GM10266 (cell line): ENCODE measurements around the gene WNK2.
"Not testable (repeated sequence)": the region's sequence is repeated elsewhere in the genome, so short reads cannot be mapped to it uniquely, and the experiment has no call there.

Source experiments
- DNase-seq: peaks from one replicate; pipeline ENCODE4 v3.0.0; 2012; ENCODE audit errors: extremely low spot score
- CTCF ChIP-seq: IDR thresholded peaks from 2 replicates; pipeline ENCODE4 v1.5.1; 2012; ENCODE audit warnings: mild to moderate bottlenecking, low read depth; ENCODE audit not compliant: control insufficient read depth, insufficient read depth; ENCODE audit errors: missing control alignments

Gene WNK2

DNA sequence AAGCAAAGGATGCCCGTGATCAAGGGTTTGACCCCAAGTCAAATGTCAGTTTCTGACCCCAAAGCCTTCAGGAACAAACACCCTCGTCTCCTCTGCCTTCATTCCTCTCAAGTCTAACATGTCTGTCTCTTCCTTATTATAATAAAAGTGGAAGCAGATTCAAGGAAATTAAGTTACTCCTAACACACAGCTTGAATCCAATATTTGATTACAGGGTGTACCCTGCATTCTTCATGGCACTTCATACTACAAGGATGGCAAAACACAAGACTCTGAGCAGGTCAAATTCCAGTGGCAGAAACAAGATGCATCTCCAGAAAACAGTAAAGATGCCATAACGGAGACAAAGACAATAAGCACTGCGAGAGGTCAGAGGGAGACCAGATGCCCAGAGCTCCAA lies 148.4 kb downstream of the WNK2 start:
- TF ChIP-seq CTCF: no peak
- no peak for DNase-seq

DNA sequence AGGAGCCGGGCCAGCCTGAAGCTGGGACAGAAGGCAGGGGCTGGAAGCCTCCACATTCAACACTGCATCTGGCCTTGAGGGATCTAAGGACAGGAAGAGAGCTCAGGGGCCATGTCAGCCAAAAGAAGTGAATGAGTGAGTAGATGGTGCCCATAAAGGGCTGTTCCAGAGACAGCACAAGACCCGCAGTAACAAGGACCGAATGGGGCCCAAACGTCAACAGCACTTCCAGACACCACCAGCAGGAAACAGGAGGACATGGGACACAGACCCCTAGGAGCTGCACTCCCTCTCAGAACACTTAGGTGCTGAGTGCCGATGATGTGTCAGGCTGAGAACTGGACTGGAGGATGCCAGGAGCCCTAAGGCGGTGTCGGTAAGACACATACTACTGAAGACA lies 152.8 kb downstream of the WNK2 start:
- no peak for TF ChIP-seq CTCF
- DNase-seq: no peak

DNA sequence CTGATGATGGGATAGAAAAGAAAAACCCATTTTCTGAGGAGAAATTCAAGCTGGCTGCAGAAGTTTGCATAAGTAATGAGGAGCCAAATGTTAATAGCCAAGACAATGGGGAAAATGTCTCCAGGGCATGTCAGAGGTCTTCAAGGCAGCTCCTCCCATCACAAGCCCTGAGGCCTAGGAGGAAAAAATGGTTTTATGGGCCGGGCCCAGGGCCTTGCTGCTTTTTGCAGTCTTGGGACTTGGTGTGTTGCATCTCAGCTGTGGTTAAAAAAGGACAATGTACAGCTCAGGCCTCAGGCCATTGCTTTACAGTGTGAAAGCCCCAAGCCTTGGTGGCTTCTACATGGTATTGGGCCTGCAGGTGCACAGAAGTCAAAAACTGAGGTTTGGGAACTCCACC lies 154.3 kb downstream of the WNK2 start:
- DNase-seq: not testable (repeated sequence)

DNA sequence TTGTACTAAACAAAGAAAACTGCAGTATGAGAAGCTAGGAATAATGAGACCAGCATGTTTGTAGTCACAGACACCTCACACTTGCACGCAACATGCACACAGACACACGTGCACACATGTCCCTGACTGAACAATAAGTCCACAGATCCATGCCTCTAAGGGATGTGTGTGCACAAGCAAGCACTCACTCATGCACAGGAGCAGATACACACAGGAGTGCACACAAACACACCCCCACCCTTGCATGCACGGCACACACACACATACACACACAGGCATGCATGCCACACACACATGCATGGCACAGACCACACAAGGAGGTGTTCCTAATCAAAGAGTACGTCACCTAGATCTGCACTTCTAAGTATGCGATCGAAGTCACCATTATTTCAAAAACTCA lies 156.2 kb downstream of the WNK2 start:
- DNase-seq: no peak
- no peak for TF ChIP-seq CTCF

- not testable (repeated sequence) for DNase-seq
Observed at GRCh38 chr9:93341820-93342219, 157.9 kb downstream of the WNK2 start.

- DNase-seq: not testable (repeated sequence)
Observed at GRCh38 chr9:93342428-93342827, 158.5 kb downstream of the WNK2 start.

DNA sequence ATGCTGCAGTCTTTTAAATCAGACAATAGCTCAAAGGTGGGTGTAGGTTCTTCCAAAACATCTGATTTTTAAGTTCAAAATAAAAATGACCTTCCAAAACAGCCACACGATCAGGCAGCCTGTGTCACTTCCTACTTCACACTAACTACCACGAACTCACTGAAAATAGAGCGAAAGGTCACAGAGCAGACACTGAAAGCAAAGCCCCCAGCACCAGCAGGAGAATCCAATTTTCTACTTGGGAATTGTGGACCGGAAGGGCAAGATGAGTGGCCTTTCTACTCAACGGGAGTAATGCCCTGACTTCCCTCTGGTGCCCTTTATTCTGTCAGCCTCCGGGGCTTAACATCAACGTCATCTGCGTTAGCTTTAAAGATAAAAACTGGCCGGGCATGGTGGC lies 159.7 kb downstream of the WNK2 start:
- no peak for DNase-seq
- no peak for TF ChIP-seq CTCF

GRCh38 chr9:93345643-93346230 lies 161.8 kb downstream of the WNK2 start:
- DNase-seq: no peak
- no peak for TF ChIP-seq CTCF

DNA sequence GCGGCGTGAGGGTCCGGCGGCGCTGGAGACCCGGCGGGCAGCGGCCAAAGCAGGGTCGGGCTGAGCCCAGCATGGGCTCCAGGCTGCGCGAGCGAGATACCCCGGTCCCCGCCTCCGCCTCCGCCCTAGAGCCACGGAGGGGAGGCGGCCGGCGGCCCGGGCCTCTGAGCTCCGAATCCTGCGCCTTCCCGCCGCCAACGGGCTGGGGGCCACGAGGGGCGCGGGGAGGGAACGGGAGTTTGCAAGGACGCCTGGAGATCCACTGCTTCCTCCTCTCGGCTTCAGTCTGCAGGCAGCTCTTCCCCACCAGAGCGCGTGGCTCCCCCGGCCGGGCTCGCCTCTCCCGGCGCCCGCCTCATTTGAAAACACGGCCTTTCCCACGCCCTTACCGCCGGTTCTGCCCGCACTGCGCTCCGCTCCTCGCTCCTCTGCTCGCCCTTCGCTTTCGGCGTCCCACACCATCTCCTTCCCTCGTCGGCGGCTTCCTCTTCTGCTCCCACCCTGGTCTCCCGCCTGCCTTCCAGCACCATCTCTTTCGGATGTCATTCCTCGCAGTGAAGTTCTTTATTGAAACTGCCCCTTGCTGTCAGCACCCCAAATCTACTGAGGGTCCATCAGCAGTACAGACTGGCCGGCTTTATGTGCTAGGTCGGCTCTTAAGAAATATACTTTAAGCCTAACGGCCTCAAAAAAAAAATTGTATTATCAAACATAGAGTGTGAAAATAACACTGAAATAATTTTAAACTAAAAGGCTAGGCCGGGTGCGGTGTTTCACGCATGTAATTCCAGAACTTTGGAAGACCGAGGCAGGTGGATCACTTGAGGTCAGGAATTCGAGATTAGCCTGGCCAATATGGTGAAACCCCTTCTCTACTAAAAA lies 162.5 kb downstream of the WNK2 start:
- no peak for TF ChIP-seq CTCF
- DNase-seq: no peak

- DNase-seq: not testable (repeated sequence)
Observed at GRCh38 chr9:93347371-93347975, 163.5 kb downstream of the WNK2 start.

GRCh38 chr9:93353413-93354310 lies 169.7 kb downstream of the WNK2 start:
- DNase-seq: not testable (repeated sequence)
